ENCODE data around the gene ZMAT2. TPM values are rescaled to one million over a fixed set of nuclear protein-coding genes. Genes with fewer than 3 reads are reported as not detected.

The ZMAT2 gene
- total and polyA plus RNA-seq, 2 of the 8 experiments (the other 6 are each of a cell fraction or from before 2014, with no cell fraction given): 56.8 to 65.9 TPM

GRCh38 chr5:140694276-140694675, 6.0 kb upstream of the ZMAT2 start:
- Histone ChIP-seq H4K91ac (replicated peaks; ENCODE audit: insufficient read length, low read length) (no peak overlapping the region), H2AFZ (ENCODE audit: low read length) (no peak overlapping the region), H3K9me3 (ENCODE audit: insufficient read depth in 2 of 2, low read depth in 1 of 2, low read length in 1 of 2) (no peaks in the 10 kb centered on the region), H2BK12ac (ENCODE audit: low read depth, low read length) (no peak overlapping the region), H2BK120ac (replicated peaks; ENCODE audit: low read depth, low read length) (no peak overlapping the region), H3K27me3 (replicated peaks in 1 of 4; ENCODE audit: control insufficient read depth in 3 of 4, extremely low read depth in 1 of 4, insufficient read depth in 3 of 4, low read length in 3 of 4) (no peaks in the 10 kb centered on the region), H3K79me1 (ENCODE audit: low read depth, low read length) (peaks cover 5% of the 10 kb centered on the region), H4K8ac (ENCODE audit: extremely low read depth, insufficient read depth, low read length) (no peak overlapping the region), H2BK20ac (ENCODE audit: low read length) (no peak overlapping the region), H4K5ac (ENCODE audit: insufficient read length, low read depth, low read length) (no peak overlapping the region), H2AK5ac (ENCODE audit: low read depth, low read length) (no peak overlapping the region), H3K36me3 (ENCODE audit: control insufficient read depth in 2 of 4, insufficient read depth in 4 of 4, low read length in 3 of 4) (peaks cover 19 to 52% (median 46%) of the 10 kb centered on the region in 4 experiments), H3K4ac (replicated peaks; ENCODE audit: insufficient read length, low read depth, low read length) (no peak overlapping the region), H3K79me2 (ENCODE audit: control insufficient read depth in 1 of 2, insufficient read depth in 2 of 2, low read length in 2 of 2) (peaks cover 0 to 25% of the 10 kb centered on the region in 2 experiments; a peak in 2 of 4 replicates), H3K18ac (ENCODE audit: extremely low read depth, low read length) (no peak overlapping the region), H3K23ac (ENCODE audit: insufficient read length) (no peak overlapping the region), H3K9ac (replicated peaks in 1 of 4; ENCODE audit: extremely low read depth in 1 of 4, low read depth in 3 of 4, low read length in 3 of 4) (no peak overlapping the region), H3K14ac (ENCODE audit: insufficient read length) (no peak overlapping the region), H2BK5ac (ENCODE audit: low read depth, low read length) (no peak overlapping the region), H3K56ac (replicated peaks; ENCODE audit: insufficient read length, low read depth, low read length) (no peak overlapping the region), H3K23me2 (ENCODE audit: low read depth, low read length) (peaks cover 7% of the 10 kb centered on the region; the same call in 1 of the 2 replicates), H3K4me1 (replicated peaks in 1 of 4; ENCODE audit: control insufficient read depth in 3 of 4, insufficient read depth in 4 of 4, low read length in 3 of 4) (peaks cover 0 to 2% (median 0%) of the 10 kb centered on the region in 4 experiments; a peak in 1 of 7 replicates), H3K27ac (ENCODE audit: low read depth, low read length) (no peak overlapping the region), H3K4me3 (ENCODE audit: extremely low read depth in 1 of 4, insufficient read depth in 2 of 4, low read depth in 3 of 4, low read length in 4 of 4) (no peak overlapping the region), H2BK15ac (ENCODE audit: low read length) (no peak overlapping the region), H3K4me2 (ENCODE audit: insufficient read depth in 1 of 2, low read depth in 2 of 2, low read length in 2 of 2) (no peak overlapping the region), H4K20me1 (replicated peaks in 1 of 2; ENCODE audit: control insufficient read depth in 1 of 2, insufficient read depth in 2 of 2, low read length in 2 of 2) (peaks cover 1 to 4% of the 10 kb centered on the region in 2 experiments)
- FAIRE-seq (no peak), DNase-seq (ENCODE audit: low read depth in 1 of 2, low spot score in 2 of 2) (no peak)
- POLR2A ChIA-PET (ENCODE audit: partially characterized antibody): interaction anchor here (1.0 to 7.5 kb wide), 3 partner anchors 22 to 48 kb away, joined by 4 to 85 read pairs (median 5); partner anchors contain the start of genes IK, NDUFA2 and WDR55
- WGBS, 2 experiments (ENCODE audit: extremely low coverage in 1 of 2, insufficient coverage in 1 of 2, insufficient read length in 1 of 2, insufficient replicate concordance in 2 of 2, low coverage in 1 of 2, low lambda C conversion rate in 2 of 2, missing lambda C conversion rate in 1 of 2): 96% methylated on average over 5 of the region's 5 CpGs; no CpG with 5 or more reads in 1 of the 2 experiments
- CTCF ChIA-PET (ENCODE audit: partially characterized antibody): no interaction called here
- TF ChIP-seq CBX8 (IDR thresholded peaks at IDR 0.05; ENCODE audit: borderline replicate concordance, low read depth, low read length) (no peak), CHD2 (IDR thresholded peaks at IDR 0.05; ENCODE audit: low read length) (no peak), SP2 (IDR thresholded peaks at IDR 0.05; ENCODE audit: low read length) (no peak)
